NCI-H1092 treated with DMSO at 0.1 percent for 48 hours (cell line): ENCODE results near the gene TCTA.

ENCODE experiments used
- DNase-seq: peaks from one replicate; lab custom pipeline; 2025; lab: John Stamatoyannopoulos, UW

Gene TCTA

DNA sequence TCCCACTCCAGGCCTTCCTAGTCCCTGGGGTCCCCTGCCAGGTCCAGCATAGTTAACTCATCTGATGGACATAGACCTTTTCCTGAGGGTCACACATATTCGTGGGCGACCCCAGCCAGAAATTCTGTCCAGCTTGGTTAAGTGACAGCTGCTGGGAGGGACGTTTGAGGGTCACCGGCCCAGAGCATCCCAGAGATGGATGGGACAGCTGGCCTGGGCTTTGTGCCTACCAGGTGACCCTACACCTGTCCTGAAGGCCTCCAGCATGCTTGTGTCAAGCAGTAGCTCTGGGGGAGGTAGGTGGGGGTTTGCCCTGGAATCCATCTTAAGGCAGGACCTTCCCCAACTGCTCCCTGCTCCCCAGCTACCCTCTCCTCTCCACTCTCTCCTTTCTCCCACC lies 48.7 kb downstream of the TCTA start:
- DNase-seq, result no peak

DNA sequence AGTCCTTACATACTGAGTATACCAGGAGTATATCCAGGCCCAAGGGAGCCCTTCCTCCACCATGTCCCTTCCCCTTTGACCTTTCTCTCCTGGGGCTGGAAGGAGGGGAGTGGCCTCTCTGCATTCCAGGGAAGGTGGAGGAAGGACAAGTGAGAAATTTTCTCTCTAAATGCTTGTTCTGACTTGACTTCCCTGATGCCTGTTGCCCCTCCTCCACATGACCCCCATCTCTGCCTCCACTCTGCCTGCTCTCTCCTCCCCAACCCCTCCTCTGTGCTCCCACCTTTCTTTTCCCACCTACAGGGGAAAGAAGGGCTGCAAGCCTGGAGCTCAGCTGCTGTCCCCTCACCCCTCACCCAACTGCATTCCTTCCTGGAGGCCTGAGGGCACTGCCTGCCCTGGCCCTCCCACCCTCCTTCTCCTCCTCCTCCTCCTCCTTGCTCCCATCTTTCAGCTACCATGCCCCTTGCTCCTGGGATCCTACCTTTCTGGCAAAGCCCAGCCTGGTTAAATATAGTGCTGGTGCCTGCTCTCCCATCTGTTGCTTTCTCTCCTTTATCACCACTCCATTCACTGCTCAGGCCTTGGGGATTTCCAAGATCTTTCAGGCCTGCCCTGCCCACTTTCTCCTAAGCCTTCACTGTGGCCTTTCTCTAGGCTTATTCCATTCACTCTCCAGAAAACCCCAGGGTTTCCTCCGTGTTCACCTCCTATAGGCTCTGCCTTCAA lies 49.4 kb downstream of the TCTA start:
- DNase-seq, result no peak

DNA sequence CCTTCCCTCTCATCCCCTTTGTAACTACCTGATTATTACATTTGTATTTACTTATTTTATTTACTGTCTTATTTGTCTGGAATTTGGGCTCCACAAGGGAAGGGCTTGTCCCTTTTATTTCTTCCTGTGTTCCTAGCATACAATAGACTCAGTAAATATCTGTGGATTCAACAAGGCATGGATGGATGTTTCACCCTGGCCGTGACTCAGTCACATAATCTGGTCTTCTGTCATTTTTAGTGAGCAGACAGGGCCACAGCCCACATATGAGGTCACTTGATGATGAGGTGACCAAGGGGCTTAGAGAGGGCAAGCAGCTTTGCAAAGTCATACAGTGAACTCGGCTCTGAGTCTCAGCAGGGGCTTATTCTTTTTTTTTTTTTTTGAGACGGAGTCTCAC lies 50.0 kb downstream of the TCTA start:
- DNase-seq, result no peak

DNA sequence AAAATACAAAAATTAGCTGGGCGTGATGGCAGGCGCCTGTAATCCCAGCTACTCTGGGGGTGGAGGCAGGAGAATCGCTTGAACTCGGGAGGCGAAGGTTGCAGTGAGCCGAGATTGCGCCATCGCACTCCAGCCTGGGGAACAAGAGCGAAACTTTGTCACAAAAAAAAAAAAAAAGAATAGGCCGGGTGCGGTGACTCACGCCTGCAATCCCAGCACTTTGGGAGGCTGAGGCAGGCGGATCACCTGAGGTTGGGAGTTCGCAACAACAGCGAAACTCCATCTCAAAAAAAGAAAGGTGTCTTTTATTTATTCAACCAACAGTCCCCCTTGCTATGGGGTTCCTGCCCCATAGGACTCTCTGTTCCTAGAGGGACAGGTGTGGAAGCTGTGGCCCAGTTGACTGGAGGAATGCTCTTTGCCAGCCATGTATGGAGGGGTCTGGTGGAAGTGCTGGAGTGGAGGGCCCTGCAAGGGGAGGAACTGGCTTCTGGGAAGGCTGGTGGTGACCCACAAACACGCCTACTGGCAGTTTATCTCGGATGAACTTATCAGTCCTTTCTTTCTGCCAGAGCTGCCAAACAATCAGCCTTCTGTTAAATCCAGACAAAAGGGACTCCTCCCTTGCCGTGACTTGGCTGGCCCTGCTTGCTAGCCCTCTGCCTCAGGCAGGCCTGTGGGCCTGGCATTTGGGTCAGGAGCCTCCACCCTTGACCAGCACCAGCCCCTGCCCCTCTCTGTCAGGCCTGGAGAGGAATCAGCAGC lies 53.2 kb downstream of the TCTA start:
- no peak for DNase-seq
